Measurements from ENCODE around the gene GPR35.

DNA sequence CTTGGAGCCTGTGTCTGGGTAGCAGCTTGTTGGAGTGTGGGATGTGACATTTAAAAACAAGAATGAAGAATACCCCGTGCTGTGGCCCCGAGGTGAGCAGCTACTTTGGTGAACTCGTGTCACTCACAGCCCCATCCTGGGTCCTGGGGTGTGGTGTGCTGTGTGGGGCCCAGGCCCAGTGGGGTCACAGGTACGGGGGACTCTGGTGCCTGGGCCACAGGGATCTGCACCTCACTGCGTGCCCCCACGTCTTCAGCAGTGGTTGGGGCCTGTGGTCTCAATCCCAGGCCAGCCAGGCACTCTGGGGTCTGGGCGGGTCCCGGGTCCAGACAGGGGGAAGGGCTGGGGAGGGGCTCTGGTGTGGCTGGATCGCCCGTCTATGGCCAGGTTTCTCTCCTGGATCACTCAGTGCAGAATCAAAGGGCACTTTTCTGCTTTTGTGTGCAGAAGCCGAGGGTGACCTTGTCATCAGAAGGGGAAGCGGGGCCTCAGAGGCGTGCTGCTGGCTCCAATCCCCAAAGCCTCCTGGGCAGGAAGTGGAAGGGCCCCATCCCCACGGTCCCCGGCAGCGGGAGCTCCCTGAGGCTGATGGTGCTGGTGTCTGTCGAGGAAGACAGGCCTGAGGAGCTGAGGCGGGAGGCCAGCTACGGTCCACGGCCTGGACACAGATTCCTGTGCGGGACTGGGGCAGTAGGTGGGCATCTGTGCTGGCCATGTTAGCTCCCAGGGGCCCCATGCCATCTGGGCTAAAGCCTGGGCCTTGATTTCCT is 1.4 kb downstream of the GPR35 start:
- TF ChIP-seq POLR2AphosphoS5 (IDR thresholded peaks at IDR 0.05; ENCODE audit: low read depth, low read length) (no peak), POLR2A (IDR thresholded peaks at IDR 0.05; ENCODE audit: low read depth, low read length) (no peak)
